Activated T-cell treated with anti-CD3 and anti-CD28 coated beads for 48 hours (primary cell): Measurements from ENCODE around the gene ESPNL.
A peak's percentile ranks its signal among the peaks of the same experiment; 100 is the strongest.
"Not testable (repeated sequence)": the region's sequence is repeated elsewhere in the genome, so short reads cannot be mapped to it uniquely, and the experiment has no call there.

Experiments used
- DNase-seq: peaks from one replicate; pipeline ENCODE4 v3.0.0-alpha.2; 2020; ENCODE audit warnings: low read depth

ESPNL gene, protein sequence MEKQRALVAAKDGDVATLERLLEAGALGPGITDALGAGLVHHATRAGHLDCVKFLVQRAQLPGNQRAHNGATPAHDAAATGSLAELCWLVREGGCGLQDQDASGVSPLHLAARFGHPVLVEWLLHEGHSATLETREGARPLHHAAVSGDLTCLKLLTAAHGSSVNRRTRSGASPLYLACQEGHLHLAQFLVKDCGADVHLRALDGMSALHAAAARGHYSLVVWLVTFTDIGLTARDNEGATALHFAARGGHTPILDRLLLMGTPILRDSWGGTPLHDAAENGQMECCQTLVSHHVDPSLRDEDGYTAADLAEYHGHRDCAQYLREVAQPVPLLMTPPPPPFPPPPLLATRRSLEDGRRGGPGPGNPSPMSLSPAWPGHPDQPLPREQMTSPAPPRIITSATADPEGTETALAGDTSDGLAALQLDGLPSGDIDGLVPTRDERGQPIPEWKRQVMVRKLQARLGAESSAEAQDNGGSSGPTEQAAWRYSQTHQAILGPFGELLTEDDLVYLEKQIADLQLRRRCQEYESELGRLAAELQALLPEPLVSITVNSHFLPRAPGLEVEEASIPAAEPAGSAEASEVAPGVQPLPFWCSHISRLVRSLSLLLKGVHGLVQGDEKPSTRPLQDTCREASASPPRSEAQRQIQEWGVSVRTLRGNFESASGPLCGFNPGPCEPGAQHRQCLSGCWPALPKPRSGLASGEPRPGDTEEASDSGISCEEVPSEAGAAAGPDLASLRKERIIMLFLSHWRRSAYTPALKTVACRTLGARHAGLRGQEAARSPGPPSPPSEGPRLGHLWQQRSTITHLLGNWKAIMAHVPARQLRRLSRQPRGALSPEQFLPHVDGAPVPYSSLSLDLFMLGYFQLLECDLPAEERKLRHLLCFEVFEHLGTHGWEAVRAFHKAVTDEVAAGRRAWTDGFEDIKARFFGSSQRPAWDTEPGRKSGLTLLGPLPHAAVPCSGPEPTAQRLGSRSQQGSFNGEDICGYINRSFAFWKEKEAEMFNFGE

DNA sequence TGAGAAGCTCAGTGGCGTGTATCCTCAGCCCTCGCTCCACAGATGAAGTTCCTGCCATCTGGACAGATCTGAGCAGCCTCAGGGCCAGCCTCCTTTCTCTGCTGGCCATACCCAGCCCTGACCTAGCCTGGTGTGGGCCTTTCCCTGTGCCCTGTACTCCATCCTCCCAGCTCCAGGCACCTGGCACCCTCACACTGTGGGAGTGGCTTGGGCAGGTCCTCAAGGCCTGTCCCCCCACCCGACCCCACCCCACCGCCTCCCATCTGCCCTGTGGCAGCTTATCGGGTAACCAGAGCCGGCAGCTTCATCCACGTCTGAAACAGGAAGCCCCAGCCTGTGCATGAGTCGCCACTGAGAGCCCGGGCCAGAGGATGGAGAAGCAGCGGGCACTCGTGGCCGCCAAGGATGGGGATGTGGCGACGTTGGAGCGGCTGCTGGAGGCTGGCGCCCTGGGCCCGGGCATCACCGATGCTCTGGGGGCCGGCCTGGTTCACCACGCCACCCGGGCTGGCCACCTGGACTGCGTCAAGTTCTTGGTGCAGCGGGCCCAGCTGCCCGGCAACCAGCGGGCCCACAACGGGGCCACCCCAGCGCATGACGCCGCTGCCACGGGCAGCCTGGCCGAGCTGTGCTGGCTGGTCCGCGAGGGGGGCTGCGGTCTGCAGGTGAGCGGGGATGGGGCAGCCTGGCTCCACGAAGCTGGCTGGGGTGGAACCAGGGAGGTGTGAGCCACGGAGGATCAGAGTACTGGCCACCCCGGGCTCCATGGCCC lies at the start of gene ESPNL:
Gene ESPNL (plus strand): TSS at position 292 of the 772 bp plus-strand sequence. CDS start 80 bp downstream, at position 372.
- no peak for DNase-seq

DNA sequence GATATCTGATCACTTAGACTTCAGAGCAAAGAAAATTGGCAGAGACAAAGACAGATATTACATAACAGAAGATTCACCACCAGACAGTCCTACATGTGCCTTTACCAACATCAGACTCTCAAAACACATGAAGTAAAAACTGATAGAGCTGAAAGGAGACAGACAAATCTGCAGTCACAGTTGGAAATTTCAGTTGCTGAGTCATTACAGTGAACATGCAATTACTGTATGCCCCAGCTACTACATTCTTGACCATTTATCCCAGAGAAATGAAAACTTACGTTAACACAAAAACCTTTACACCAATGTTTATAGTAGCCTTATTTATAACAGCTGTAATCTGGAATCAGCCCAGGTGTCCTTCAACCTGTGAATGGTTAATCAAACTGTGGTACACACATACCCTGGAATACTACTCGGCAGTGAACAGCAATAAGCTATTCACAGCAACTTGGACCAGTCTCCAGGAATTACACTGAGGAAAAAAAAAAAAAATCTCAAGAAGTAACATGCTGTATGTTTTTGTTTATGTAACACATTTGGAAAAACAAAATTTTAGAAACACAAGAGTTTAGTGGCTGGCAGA lies 46.9 kb upstream of the ESPNL start:
- no peak for DNase-seq

DNA sequence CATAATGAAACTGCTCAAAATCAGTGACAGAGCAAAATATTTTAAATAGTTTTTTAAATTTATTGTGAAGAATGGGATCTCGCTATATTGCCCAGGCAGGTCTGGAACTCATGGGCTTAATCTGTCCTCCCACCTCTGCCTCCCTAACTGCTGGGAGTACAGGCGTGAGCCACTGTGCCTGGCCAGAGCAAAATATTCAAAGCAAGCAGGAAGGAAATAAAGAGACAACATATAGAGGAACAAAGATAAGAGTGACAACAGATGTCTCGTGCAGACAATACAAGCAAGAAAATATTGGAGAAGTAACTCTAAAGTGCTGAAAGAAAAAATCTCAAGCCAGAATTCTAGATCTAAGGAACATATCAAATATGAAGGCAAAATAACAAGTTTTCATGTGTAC lies 44.3 kb upstream of the ESPNL start:
- no peak for DNase-seq

DNA sequence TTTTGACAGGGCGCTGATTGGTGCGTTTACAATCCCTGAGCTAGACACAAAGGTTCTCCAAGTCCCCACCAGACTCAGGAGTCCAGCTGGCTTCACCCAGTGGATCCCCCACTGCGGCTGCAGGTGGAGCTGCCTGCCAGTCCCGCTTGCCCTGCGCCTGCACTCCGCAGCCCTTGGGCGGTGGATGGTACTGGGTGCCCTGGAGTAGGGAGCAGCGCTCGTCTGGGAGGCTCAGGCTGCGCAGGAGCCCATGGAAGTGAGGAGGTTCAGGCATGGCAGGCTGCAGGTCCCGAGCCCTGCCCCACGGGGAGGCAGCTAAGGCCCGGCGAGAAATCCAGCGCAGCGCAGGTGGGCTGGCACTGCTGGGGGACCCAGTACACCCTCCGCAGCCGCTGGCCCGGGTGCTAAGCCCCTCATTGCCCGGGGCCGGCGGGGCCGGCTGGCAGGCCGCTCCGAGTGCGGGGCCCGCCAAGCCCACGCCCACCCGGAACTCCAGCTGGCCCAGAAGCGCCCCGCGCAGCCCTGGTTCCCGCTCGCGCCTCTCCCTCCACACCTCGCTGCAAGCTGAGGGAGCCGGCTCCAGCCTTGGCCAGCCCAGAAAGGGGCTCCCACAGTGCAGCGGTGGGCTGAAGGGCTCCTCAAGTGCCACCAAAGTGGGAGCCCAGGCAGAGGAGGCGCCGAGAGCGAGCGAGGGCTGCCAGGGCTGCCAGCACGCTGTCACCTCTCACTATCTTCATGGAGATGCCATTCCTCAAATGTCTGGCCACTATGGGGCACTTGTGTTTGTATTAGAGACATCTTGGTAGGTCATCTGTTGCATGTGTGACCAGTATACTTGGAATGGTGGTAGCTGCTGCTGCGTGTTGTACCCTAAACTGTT lies 42.2 kb upstream of the ESPNL start:
- not testable (repeated sequence) for DNase-seq

DNA sequence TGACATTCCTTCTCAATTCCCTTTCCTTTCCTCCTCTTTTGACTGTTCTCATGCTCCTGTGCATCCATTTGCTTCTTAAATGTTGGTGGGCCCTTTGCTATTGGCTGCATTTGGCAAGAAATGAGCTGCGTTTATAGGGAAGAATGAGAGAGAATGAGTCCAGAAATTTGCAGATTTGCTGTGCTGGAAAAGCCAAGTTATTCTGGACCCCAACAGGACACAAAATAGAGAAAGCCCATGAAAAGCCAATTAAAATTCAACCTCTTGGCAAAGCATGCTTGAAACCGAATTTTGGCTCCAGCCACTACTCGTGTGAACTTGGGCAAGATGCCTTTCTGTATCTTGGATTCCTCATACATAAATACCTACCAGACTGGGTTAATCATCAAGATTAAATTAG lies 40.6 kb upstream of the ESPNL start:
- no peak for DNase-seq

DNA sequence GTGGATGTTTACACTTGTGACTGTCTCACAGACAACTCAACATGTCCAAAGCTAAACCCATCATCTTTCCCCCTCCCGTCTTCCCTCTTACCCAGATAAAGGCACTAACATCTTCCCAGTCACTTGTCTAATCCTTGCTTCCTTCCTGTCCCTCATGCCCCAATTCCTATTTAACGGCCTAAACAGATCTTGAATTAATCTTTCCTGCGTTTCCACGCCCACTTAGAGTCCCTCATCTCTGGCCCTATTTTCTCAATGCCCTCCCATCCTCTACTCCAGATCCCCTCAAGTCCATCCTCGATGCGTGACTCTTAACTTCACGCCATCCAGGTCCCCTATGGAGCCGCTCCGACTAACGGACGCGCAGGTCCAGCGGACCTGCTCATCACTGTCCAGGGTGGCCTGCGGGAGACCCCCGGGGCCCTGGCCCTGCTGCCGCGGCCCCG lies 40.0 kb upstream of the ESPNL start:
- DNase-seq = no peak

DNA sequence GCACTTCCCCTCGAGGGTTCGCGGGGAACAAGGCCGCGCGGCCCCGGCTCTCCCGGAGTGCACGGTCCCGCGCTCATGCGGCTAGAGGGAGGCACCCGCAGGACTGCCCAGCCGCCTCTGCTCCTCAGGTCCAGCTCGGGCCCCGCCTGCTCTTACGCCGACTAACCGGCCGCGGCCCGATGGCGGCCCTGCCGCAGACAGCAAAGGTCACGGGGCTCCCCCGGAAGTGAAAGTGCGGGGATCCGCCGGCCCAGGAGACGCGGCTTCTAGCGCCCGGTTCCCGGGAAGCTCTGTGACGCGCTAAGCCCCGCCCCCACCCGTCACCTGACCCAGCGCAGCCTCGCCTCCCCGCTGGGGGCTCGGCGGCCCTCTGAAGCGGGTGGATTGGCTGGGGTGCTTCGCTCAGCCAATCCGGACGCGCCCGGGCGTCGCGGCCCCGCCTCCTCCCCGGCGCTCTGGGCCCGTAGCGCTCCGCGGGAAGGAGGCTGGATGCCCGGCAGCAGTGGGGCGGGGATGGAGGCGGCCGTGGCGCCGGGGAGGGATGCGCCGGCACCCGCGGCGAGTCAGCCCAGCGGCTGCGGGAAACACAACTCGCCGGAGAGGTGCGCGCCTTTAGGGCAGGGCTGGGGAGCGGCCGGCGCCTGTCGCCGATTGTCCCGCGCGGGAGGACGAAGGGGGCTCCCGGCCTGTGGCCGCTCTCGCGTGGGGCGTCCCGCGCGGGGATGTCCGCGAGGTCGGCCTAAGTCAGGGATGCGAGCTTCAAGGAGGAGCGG lies 39.4 kb upstream of the ESPNL start, which contains the start of gene SCLY:
Gene SCLY (plus strand): TSS at position 460 of the 773 bp plus-strand sequence. CDS start 54 bp downstream, at position 514.
- DNase-seq = peak; percentile 97

DNA sequence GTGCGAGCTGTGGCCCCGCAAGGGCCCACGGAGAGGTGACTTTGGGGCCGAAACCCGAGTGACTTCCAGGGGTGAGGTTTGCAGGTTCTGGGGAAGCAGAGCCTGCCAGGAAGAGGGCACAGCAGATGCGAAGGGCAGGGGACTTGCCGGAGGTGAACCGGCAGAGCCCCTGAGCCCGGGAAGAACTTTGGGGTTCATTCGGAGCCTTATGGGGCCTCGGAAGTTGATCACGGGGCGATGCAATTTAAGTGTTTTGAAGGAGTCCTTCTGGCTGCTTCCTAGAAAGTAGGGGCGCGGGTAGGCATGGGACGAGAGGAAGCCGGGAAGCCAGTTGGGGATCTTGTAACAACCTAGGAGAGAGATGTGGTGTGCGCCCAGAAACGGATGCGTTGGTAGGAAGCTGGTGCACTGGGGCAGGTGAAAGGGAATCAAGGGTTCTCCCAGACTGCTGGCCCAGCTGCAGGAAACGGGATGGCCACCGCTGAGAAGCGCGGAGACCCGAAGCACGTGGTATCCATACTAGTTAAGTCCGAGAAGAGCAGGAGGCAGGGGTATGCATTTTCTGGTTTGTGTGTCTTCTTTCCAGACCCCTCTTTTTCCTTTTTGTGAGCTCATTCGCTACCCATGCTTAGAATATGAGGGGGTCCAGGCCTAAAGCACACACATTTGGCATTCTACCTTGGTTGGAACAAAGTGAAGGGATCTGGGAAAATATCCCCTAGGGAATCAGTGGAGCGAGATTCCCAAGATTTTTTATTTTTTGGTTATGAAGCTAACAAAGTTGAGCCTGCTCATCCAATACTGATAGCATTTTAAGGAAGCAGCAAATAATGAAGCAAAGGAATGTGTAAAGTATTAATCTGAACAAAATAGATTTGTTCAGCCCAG lies 38.6 kb upstream of the ESPNL start:
- DNase-seq = peak; percentile 24

DNA sequence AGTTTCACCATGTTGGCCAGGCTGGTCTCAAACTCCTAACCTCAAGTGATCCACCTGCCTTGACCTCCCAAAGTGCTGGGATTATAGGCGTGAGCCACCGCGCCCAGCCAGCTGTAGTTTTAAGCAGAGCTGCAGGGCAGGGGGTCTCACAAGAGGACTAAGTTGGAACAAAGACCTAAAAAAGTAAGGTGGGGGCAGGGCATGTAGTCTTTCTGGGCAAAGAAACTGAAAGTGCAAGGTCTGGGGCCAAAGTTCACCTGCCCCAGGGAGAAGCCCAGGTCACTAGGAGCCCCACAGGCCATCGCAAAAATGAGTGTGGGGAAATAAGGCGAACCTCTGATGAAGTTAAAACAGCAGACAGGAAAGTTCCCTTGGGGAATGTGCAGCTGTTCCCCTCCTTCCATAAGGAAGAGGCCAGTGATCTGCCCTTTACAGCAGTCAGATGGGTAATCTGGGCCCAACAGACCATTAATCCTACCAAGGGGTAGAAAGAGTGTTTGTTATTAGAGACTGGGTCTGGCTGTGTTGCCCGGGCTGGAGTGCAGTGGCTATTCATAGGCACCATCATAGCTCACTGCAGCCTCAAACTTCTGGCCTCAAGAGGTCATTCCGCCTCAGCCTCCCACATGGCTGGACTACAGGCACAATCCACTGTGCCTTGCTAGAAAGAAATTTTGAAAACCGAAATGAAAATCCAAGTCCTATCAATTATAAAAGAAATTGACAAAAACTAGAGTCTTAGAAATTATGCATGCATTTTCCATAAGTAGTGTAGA lies 36.5 kb upstream of the ESPNL start:
- no peak for DNase-seq

DNA sequence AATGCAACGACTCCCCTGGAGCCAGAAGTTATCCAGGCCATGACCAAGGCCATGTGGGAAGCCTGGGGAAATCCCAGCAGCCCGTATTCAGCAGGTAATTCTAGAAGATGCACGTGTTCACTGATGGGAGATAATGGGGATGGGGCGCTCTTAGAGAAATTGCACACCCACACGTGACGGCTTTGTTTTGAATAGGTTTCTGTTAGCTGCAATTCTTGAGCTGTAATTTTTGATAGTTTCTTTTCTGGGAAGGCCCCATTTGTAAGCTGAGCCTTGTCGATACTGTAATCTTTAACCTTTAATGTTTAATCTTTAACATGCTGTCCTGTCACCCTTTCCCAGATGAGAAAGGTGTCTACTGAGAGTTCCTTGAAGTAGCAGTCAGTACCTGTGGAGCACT lies 35.8 kb upstream of the ESPNL start:
- DNase-seq = no peak

DNA sequence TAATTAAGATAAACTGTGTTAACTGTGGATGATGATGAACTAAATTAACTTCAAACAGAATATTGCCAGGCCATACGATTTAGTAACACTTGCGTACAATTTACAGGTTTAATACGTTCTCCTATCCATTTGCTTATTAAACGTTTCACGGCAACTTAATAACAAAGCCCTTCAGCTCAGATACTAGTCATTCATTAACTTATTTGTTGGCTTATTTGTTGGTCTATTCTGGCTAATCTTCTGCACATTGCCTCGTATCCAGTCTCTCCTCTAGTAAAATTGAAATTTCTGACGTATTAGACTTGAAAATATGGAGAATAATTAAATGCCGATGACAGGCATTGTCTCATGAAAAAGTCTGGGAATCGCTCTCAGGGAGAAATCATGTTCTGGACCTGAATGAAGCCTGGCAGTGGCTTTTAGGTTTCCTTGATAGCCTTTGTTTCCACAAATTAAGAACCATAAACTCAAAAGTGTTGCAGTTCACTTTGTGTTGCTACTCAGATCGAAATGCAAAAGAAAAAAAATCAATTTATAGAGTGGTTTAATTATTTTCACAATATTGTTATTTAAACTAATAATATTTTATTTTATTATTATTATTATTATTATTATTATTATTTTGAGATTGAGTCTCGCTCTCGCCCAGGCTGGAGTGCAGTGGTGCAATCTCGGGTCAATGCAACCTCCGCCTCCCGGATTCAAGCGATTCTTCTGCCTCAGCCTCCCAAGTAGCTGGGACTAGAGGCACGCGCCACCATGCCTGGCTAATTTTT lies 34.9 kb upstream of the ESPNL start:
- no peak for DNase-seq

DNA sequence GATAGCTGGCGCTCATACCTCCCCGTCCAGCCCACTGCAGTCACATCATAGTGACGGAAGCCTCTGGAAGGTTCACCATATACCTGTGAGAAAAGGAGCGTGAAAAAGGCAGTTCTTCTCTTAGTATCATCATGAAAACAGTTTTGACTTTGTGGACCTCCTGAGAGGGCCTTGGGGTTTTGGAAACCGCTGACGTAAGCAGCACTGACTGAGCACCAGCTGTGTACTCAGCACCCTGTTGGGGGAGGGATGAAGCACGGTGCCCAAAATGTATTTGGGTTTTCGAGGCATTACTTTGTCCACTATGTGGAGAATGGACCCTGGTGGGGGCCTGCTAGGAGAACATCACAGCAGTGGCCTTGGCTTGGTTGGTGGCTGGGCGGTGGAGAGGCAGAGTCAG lies 33.9 kb upstream of the ESPNL start:
- no peak for DNase-seq

DNA sequence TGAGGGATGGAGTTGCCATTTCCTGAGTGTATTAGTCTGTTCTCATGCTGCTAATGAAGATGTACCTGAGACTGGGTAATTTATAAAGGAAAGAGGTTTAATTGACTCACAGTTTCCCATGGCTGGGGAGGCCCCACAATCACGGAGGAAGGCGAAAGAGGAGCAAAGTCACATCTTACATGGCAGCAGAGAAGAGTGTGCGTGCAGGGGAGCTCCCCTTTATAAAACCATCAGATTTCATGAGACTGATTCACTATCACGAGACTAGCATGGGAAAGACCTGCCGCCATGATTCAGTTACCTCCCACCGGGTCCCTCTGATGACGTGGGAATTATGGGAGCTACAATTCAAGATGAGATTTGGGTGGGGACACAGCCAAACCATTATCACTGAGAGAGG lies 33.4 kb upstream of the ESPNL start:
- not testable (repeated sequence) for DNase-seq

DNA sequence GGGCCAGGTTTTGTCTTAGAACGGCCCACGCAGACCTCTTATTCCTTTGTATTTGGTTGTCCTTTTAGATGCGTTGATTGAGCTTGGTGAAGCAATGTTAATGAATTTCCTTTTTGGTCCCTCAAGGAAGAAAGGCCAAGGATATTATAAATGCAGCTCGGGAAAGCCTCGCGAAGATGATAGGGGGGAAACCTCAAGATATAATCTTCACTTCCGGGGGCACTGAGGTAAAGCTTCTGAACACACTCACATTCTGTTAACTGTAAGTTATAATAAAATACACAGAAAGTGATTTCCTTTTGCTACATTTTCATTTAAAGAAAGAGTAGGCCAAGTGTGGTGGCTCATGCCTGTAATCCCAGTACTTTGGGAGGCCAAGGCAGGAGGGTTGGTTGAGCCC lies 32.2 kb upstream of the ESPNL start:
- no peak for DNase-seq

DNA sequence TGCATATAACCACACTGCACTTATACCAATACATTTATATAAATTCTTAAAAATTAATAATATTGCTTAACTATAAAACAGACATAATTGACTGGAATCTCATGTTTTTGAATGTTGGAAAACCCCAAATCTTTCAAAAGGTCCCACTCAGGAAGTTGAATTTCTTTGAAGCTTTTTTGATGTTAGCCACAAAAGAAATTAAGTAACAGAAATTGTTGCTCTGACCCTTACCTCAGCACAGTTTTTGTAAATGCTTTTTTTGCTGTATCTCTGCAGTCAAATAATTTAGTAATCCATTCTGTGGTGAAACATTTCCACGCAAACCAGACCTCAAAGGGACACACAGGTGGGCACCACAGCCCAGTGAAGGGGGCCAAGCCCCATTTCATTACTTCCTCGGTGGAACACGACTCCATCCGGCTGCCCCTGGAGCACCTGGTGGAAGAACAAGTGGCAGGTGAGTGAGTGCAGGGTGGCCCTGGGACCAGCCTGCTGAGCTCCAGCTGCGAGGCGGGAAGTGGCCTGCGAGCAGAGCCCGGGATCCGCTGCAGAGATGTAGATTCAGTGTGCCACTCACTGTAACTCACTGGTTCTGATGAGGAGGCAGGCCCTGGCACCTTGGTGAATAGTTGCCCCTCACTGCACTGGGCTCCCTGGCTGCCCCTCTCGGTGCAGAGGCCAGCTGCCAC lies 31.0 kb upstream of the ESPNL start:
- DNase-seq = no peak

DNA sequence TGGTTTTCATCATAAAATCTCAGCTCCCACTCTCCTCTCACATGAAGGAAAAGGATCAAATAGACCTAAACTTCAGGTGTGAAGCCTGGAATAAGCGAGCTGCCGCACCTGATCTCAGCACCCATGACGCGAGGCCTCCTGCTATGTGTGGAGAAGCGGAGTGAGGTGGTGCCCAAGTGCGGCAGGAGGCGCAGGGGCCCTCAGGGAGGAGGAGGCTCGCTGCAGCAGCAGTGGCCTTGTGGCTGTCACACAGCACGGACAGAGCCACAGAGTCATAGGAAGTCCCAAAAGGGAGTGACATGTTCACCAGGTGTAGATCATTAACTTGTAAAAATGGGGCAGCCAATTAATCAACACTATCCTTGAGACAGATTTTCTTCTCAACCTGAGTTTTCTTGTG lies 30.3 kb upstream of the ESPNL start:
- no peak for DNase-seq
